Mesendoderm (in vitro differentiated cells): ENCODE results near the gene ORC5. TPM values are rescaled to one million over a fixed set of nuclear protein-coding genes. Genes with fewer than 3 reads are reported as not detected.

ENCODE experiments used
- DNase-seq: peaks from one replicate; pipeline ENCODE4 v3.0.0; 2013
- H2AK5ac ChIP-seq: 2 replicates; pipeline ENCODE4 v1.6.1; 2013; ENCODE audit warnings: low read length, inconsistent platforms
- H2BK120ac ChIP-seq: 2 replicates; pipeline ENCODE4 v1.6.1; 2013; ENCODE audit warnings: low read depth, mild to moderate bottlenecking, low read length, moderate library complexity, mixed read lengths
- H2BK15ac ChIP-seq: replicated peaks from 2 replicates; pipeline ENCODE4 v1.6.1; 2013; ENCODE audit warnings: low read depth, mild to moderate bottlenecking, moderate library complexity
- H2BK5ac ChIP-seq: 2 replicates; pipeline ENCODE4 v1.6.1; 2013; ENCODE audit warnings: low read length, inconsistent platforms
- H3K18ac ChIP-seq: 2 replicates; pipeline ENCODE4 v1.6.1; 2013; ENCODE audit warnings: mild to moderate bottlenecking, low read length, mixed read lengths
- H3K23ac ChIP-seq: one replicate; pipeline ENCODE4 v1.6.1; 2013; ENCODE audit warnings: low read length
- H3K27ac ChIP-seq: 2 replicates; pipeline ENCODE4 v1.5.1; 2013; ENCODE audit warnings: low read depth, mild to moderate bottlenecking, inconsistent platforms, low read length, moderate library complexity
- H3K27me3 ChIP-seq: 2 replicates; pipeline ENCODE4 v1.6.1; 2013; ENCODE audit warnings: low read length, control low read depth, mild to moderate bottlenecking, inconsistent platforms; ENCODE audit not compliant: insufficient read depth, poor library complexity
- H3K36me3 ChIP-seq: 2 replicates; pipeline ENCODE4 v1.6.1; 2013; ENCODE audit warnings: low read length, inconsistent platforms; ENCODE audit not compliant: control insufficient read depth, insufficient read depth
- H3K4ac ChIP-seq: one replicate; pipeline ENCODE4 v1.6.1; 2013; ENCODE audit warnings: low read depth, mild to moderate bottlenecking, low read length, moderate library complexity
- H3K4me1 ChIP-seq: 2 replicates; pipeline ENCODE4 v1.6.1; 2013; ENCODE audit warnings: low read depth, low read length, inconsistent platforms; ENCODE audit not compliant: control insufficient read depth
- H3K4me2 ChIP-seq: 2 replicates; pipeline ENCODE4 v1.6.1; 2013; ENCODE audit warnings: low read length
- H3K4me3 ChIP-seq: 2 replicates; pipeline ENCODE4 v1.5.1; 2013; ENCODE audit warnings: mild to moderate bottlenecking, low read length
- H3K56ac ChIP-seq: one replicate; pipeline ENCODE4 v1.6.1; 2013; ENCODE audit warnings: low read length
- H3K79me1 ChIP-seq: 2 replicates; pipeline ENCODE4 v1.6.1; 2013; ENCODE audit warnings: low read length, inconsistent platforms
- H3K79me2 ChIP-seq: 2 replicates; pipeline ENCODE4 v1.6.1; 2013; ENCODE audit warnings: mild to moderate bottlenecking, low read length; ENCODE audit not compliant: control insufficient read depth, insufficient read depth
- H3K9ac ChIP-seq: 2 replicates; pipeline ENCODE4 v1.6.1; 2013; ENCODE audit warnings: low read length, inconsistent platforms
- H4K5ac ChIP-seq: one replicate; pipeline ENCODE4 v1.6.1; 2013; ENCODE audit warnings: low read length
- H4K8ac ChIP-seq: one replicate; pipeline ENCODE4 v1.6.1; 2013; ENCODE audit warnings: low read depth, mild to moderate bottlenecking, control low read depth, low read length, moderate library complexity
- WGBS: extraction: QIAGEN DNeasy Blood & Tissue Kit; methylation state at CpG from one replicate; pipeline ENCODE4 v1.1.7; 2013; ENCODE audit warnings: low lambda C conversion rate, missing lambda C conversion rate; ENCODE audit not compliant: insufficient coverage; ENCODE audit errors: extremely low coverage; 5-methylcytosine and 5-hydroxymethylcytosine counted together
- polyA plus RNA-seq, 2 experiments: library from polyadenylated mRNA; stranded (reverse); fragments of 200-250 nt; gene quantifications; one replicate each; pipeline ENCODE4 v1.2.3, GENCODE V29; 2013

Gene ORC5
- polyA plus RNA-seq (2013, experiment 1 of 2), result 27.1 TPM
- 27.6 TPM for polyA plus RNA-seq (2013, experiment 2 of 2)

- peak within 1 kb of the TSS; percentile 64 for H3K4me2 ChIP-seq
- DNase-seq, result peak; percentile 84
- no peak within 1 kb of the TSS for H2BK15ac ChIP-seq
- no peaks in the 10 kb centered on the region for H3K27me3 ChIP-seq
- H3K27ac ChIP-seq, result no peak within 1 kb of the TSS
- peak within 1 kb of the TSS; percentile 76 for H3K4ac ChIP-seq
- peak within 1 kb of the TSS; percentile 16 for H4K5ac ChIP-seq
- H2BK5ac ChIP-seq, result peak within 1 kb of the TSS; percentile 17
- peaks cover 10% of the 10 kb centered on the region for H3K79me1 ChIP-seq
- H3K4me3 ChIP-seq, result peak within 1 kb of the TSS; percentile 92
- H2BK120ac ChIP-seq, result no peak within 1 kb of the TSS
- H3K23ac ChIP-seq, result no peak within 1 kb of the TSS
- peak within 1 kb of the TSS; percentile 76 for H4K8ac ChIP-seq
- H3K79me2 ChIP-seq, result peaks cover 17% of the 10 kb centered on the region
- peaks cover 1% of the 10 kb centered on the region for H3K36me3 ChIP-seq
- H3K18ac ChIP-seq, result peak within 1 kb of the TSS; percentile 69
- peak within 1 kb of the TSS; percentile 95 for H3K56ac ChIP-seq
- H2AK5ac ChIP-seq, result no peak within 1 kb of the TSS
- WGBS, result no CpG with 5 or more reads among the region's 47 CpGs
- no peaks in the 10 kb centered on the region for H3K4me1 ChIP-seq
- H3K9ac ChIP-seq, result peak within 1 kb of the TSS; percentile 98
Measured at GRCh38 chr7:104207731-104208420, at the start of gene ORC5. TSS of gene ORC5 (minus strand) at chr7:104208013. CDS start at chr7:104207904, 109 bp downstream.

GRCh38 chr7:104255616-104256015 lies 47.8 kb upstream of the ORC5 start:
- Histone ChIP-seq H3K56ac (no peak overlapping the region), H3K27me3 (no peaks in the 10 kb centered on the region), H3K4me2 (no peak overlapping the region), H3K27ac (no peak overlapping the region), H3K18ac (no peak overlapping the region), H2AK5ac (no peak overlapping the region), H2BK120ac (no peak overlapping the region), H3K36me3 (no peaks in the 10 kb centered on the region), H2BK5ac (no peak overlapping the region), H3K4ac (no peak overlapping the region), H2BK15ac (no peak overlapping the region), H4K8ac (no peak overlapping the region), H3K79me2 (no peaks in the 10 kb centered on the region), H3K4me1 (no peaks in the 10 kb centered on the region), H4K5ac (no peak overlapping the region), H3K23ac (no peak overlapping the region), H3K4me3 (no peak overlapping the region), H3K79me1 (no peaks in the 10 kb centered on the region), H3K9ac (no peak overlapping the region)
- no peak for DNase-seq
- WGBS, result no CpG with 5 or more reads among the region's 5 CpGs

DNA sequence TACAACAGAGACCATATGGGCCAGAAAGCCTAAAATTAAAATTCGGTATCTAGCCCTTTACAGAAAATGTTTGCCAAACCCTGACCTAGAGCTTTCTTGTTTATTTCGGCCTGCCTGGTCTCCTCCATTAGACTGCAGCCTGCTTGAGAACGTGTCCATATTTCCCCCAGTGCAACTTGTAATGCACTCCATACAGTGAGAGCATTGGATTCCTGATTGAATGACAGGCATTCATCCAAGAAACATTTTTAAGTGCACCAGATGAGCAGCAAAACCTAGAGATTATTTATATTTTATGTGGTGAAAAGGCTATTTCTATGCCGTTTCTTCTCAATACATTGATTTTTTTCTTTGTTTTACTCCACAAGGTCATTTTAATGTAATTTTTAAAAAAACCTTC lies 47.4 kb upstream of the ORC5 start:
- H3K56ac ChIP-seq, result no peak overlapping the region
- no peak overlapping the region for H2BK15ac ChIP-seq
- no peaks in the 10 kb centered on the region for H3K36me3 ChIP-seq
- H3K9ac ChIP-seq, result no peak overlapping the region
- no peaks in the 10 kb centered on the region for H3K4me1 ChIP-seq
- no peaks in the 10 kb centered on the region for H3K27me3 ChIP-seq
- H3K79me1 ChIP-seq, result no peaks in the 10 kb centered on the region
- no peak overlapping the region for H3K18ac ChIP-seq
- no CpG with 5 or more reads among the region's 4 CpGs for WGBS
- H4K5ac ChIP-seq, result no peak overlapping the region
- no peak overlapping the region for H2BK5ac ChIP-seq
- H3K79me2 ChIP-seq, result no peaks in the 10 kb centered on the region
- H3K23ac ChIP-seq, result no peak overlapping the region
- H3K27ac ChIP-seq, result no peak overlapping the region
- H3K4ac ChIP-seq, result no peak overlapping the region
- DNase-seq, result no peak
- H3K4me3 ChIP-seq, result no peak overlapping the region
- H4K8ac ChIP-seq, result no peak overlapping the region
- H2AK5ac ChIP-seq, result no peak overlapping the region
- no peak overlapping the region for H2BK120ac ChIP-seq
- no peak overlapping the region for H3K4me2 ChIP-seq

DNA sequence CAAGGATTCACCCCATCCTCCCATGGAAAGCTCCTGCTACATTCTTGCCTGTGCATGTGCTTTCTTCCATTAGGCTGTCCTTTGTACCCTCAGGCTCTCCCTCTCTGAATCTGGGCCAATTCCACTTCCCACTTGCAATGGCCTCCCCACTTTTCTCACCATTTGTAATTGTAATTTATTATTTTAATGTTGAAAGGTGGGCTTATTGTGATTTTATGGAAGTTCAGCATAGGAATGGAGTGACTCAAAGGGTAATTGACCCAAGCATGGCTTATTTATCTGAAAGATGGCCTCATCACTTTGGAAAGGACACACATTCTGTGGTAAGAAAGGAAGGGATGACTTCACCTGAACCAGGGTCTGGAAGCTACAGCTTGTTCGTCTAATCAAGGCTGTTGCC lies 46.9 kb upstream of the ORC5 start:
- no peak overlapping the region for H3K4me3 ChIP-seq
- no peaks in the 10 kb centered on the region for H3K79me2 ChIP-seq
- no peak overlapping the region for H2AK5ac ChIP-seq
- H3K79me1 ChIP-seq, result no peaks in the 10 kb centered on the region
- no peak overlapping the region for H2BK5ac ChIP-seq
- H3K18ac ChIP-seq, result no peak overlapping the region
- no peaks in the 10 kb centered on the region for H3K36me3 ChIP-seq
- no peak overlapping the region for H3K4ac ChIP-seq
- no peak overlapping the region for H4K8ac ChIP-seq
- no peak overlapping the region for H4K5ac ChIP-seq
- no peak overlapping the region for H2BK120ac ChIP-seq
- no peak overlapping the region for H3K23ac ChIP-seq
- DNase-seq, result no peak
- no peak overlapping the region for H3K56ac ChIP-seq
- no peak overlapping the region for H3K4me2 ChIP-seq
- no peaks in the 10 kb centered on the region for H3K27me3 ChIP-seq
- H3K4me1 ChIP-seq, result no peaks in the 10 kb centered on the region
- no peak overlapping the region for H2BK15ac ChIP-seq
- no peak overlapping the region for H3K27ac ChIP-seq
- H3K9ac ChIP-seq, result no peak overlapping the region
- WGBS, result no CpG with 5 or more reads among the region's 1 CpG

GRCh38 chr7:104252409-104253134 lies 44.8 kb upstream of the ORC5 start:
- Histone ChIP-seq H4K5ac (no peak overlapping the region), H3K4me2 (no peak overlapping the region), H3K9ac (no peak overlapping the region), H3K79me1 (no peaks in the 10 kb centered on the region), H3K56ac (no peak overlapping the region), H3K18ac (no peak overlapping the region), H3K4ac (no peak overlapping the region), H2BK120ac (no peak overlapping the region), H3K27ac (no peak overlapping the region), H3K4me3 (no peak overlapping the region), H3K4me1 (no peaks in the 10 kb centered on the region), H2BK15ac (no peak overlapping the region), H3K36me3 (no peaks in the 10 kb centered on the region), H3K79me2 (no peaks in the 10 kb centered on the region), H2BK5ac (no peak overlapping the region), H4K8ac (no peak overlapping the region), H3K27me3 (no peaks in the 10 kb centered on the region), H3K23ac (no peak overlapping the region), H2AK5ac (no peak overlapping the region)
- peak; percentile 69 for DNase-seq
- WGBS, result no CpG with 5 or more reads among the region's 4 CpGs
